Measurements from ENCODE around the gene PDZRN4. TPM values are rescaled to one million over a fixed set of nuclear protein-coding genes. Genes with fewer than 3 reads are reported as not detected.

Gene PDZRN4
- polyA plus RNA-seq, 2 of the 4 experiments (the other 2 are of a cell fraction): 0.03 TPM

DNA sequence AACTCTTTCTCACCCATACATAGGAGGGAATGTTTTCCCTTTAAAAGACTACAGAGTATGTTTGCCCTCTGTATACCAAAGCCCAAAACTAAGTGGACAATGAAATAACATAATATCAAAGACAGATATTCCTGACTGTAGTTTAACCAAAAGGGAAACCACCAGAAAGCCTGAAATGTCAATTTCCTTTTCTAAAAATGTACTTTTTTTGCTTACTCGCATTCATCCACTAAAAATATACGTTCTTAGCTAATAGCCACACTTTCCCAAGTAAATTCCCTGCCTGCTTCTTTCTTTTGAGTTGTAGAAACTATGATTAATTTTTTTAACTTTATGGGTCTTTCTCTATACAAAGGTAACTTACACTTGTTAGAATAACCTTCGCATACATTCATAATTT lies 280.2 kb downstream of the PDZRN4 start:
- DNase-seq (ENCODE audit: low read depth in 1 of 2, low spot score in 1 of 2) (no peak), FAIRE-seq (no peak), ATAC-seq (no peak)
- Histone ChIP-seq H3K4me2 (no peak overlapping the region), H3K27ac (no peak overlapping the region), H3K4me1 (no peaks in the 10 kb centered on the region), H3K9me3 (no peaks in the 10 kb centered on the region), H3K4me3 (no peak overlapping the region)
- CTCF ChIA-PET: no interaction called here
- 44% methylated on average over 3 of the region's 3 CpGs for WGBS (ENCODE audit: missing lambda C conversion rate)
- POLR2A ChIA-PET: no interaction called here
- TF ChIP-seq EHF (CRISPR knock-in tag; IDR thresholded peaks at IDR 0.05): no peak
- no peak for TF ChIP-seq NFE2L2 (conservative IDR thresholded peaks at IDR 0.05; ENCODE audit: low read length)
- no peak for TF ChIP-seq FOSB (CRISPR knock-in tag; IDR thresholded peaks at IDR 0.05)
- no peak for TF ChIP-seq ZC3H11A (IDR thresholded peaks at IDR 0.05)
- no peak for TF ChIP-seq NPAS2 (CRISPR knock-in tag; IDR thresholded peaks at IDR 0.05; ENCODE audit: borderline replicate concordance)
- TF ChIP-seq KDM5A (IDR thresholded peaks at IDR 0.05): no peak
- no peak for TF ChIP-seq SREBF2 (IDR thresholded peaks at IDR 0.05)
- TF ChIP-seq CEBPB (IDR thresholded peaks at IDR 0.05): no peak
- TF ChIP-seq KDM1A (IDR thresholded peaks at IDR 0.05; ENCODE audit: low read depth): no peak
- no peak for TF ChIP-seq PBX3 (IDR thresholded peaks at IDR 0.05)
- no peak for TF ChIP-seq HOXB13 (CRISPR knock-in tag; IDR thresholded peaks at IDR 0.05; ENCODE audit: low read depth)

DNA sequence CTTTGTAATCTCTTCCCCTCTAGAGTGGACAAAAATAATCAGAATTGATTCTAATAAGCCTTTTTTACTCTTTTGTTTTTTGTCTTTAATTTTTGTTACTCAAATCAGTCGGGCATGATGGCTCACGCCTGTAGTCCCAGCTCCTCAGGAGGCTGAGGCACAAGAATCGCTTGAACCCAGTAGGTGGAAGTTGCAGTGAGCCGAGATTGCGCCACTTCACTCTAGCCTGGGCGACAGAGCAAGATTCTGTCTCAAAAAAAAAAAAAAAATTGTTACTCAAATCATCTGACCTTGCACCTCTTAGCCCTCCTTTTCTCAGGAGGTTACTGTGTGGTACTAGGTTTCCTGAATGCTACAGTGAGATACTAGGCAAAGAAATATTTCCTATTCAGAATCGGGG lies 280.6 kb downstream of the PDZRN4 start:
- Histone ChIP-seq H3K4me3 (no peak overlapping the region), H3K4me1 (no peaks in the 10 kb centered on the region), H3K4me2 (no peak overlapping the region), H3K9me3 (no peaks in the 10 kb centered on the region), H3K27ac (no peak overlapping the region)
- TF ChIP-seq EHMT2 (IDR thresholded peaks at IDR 0.05; ENCODE audit: low read depth): no peak
- TF ChIP-seq JUN (IDR thresholded peaks at IDR 0.05): no peak
- no peak for TF ChIP-seq NR3C1 (IDR thresholded peaks at IDR 0.05)
- no peak for TF ChIP-seq MAZ (IDR thresholded peaks at IDR 0.05; ENCODE audit: borderline replicate concordance, low read depth, low read length)
- ChIA-PET CTCF (no interaction called here), POLR2A (no interaction called here)
- DNase-seq (ENCODE audit: low read depth in 1 of 2, low spot score in 1 of 2) (no peak), ATAC-seq (no peak), FAIRE-seq (no peak)
- 31% methylated on average over 7 of the region's 7 CpGs for WGBS (ENCODE audit: missing lambda C conversion rate)

DNA sequence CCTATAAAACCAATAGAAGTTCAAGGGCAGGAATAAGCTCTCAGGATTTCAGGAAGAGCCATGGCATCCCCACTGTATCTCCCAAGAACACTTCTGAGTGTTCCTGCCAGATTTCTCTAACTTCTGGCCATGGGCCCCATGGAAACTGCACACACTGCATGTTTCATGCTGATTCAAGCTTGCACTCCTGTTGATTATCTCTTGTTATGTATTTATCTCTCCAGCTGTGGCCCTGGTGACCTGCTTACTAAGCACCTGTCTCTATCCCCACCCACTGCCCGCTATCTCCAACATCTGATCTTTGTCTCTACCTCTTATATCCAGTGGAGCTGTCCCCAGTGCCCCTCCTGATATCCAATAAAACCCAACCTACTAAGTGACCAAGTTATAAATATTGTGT lies 285.3 kb downstream of the PDZRN4 start:
- FAIRE-seq: no peak
- 2% methylated on average over 1 of the region's 1 CpG for WGBS (ENCODE audit: missing lambda C conversion rate)
- ATAC-seq: no peak
- Histone ChIP-seq H3K9me3 (no peaks in the 10 kb centered on the region), H3K4me3 (no peak overlapping the region), H3K4me1 (no peaks in the 10 kb centered on the region), H3K4me2 (no peak overlapping the region), H3K27ac (no peak overlapping the region)
- ChIA-PET POLR2A (no interaction called here), CTCF (no interaction called here)
- TF ChIP-seq RAD21 (conservative IDR thresholded peaks at IDR 0.05 in 1 of 2, IDR thresholded peaks at IDR 0.05 in 1 of 2) (no peak), ESRRA (IDR thresholded peaks at IDR 0.05; ENCODE audit: borderline replicate concordance, low read length) (no peak), ZNF302 (CRISPR knock-in tag; IDR thresholded peaks at IDR 0.05) (no peak), FOXS1 (CRISPR knock-in tag; IDR thresholded peaks at IDR 0.05) (no peak), GATA3 (IDR thresholded peaks at IDR 0.05; ENCODE audit: borderline replicate concordance) (no peak), MAZ (IDR thresholded peaks at IDR 0.05; ENCODE audit: borderline replicate concordance, low read depth, low read length) (no peak)
- DNase-seq (ENCODE audit: low read depth in 1 of 2, low spot score in 1 of 2): no peak

DNA sequence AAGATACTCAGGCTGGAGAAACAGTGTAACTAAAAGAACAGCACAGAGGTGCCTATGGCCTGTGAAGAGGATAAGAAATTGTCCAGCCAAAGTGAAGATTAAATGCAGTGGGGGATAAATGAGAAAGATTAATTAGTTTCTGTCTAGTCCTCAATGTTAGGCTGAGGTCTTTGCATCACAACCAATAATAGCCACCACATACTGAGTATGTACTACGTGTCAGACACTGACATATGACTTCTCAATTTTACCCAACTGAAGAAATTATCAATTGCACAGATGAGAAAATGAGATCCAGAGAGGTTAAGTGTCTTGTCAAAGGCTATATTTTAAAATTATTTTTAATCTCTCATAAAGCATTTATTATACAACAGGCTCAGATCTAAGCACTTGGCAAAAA lies 285.9 kb downstream of the PDZRN4 start:
- H3K27ac ChIP-seq: no peak overlapping the region
- FAIRE-seq (no peak), DNase-seq (ENCODE audit: low read depth in 1 of 2, low spot score in 1 of 2) (no peak), ATAC-seq (no peak)
- 0% methylated on average over 1 of the region's 1 CpG for WGBS (ENCODE audit: missing lambda C conversion rate)
- POLR2A ChIA-PET: no interaction called here
- H3K4me3 ChIP-seq: no peak overlapping the region
- no peaks in the 10 kb centered on the region for H3K9me3 ChIP-seq
- no peaks in the 10 kb centered on the region for H3K4me1 ChIP-seq
- CTCF ChIA-PET: no interaction called here
- TF ChIP-seq KDM1A (IDR thresholded peaks at IDR 0.05; ENCODE audit: low read depth) (no peak), POLR2AphosphoS2 (conservative IDR thresholded peaks at IDR 0.05; ENCODE audit: low read length) (no peak), FOSB (CRISPR knock-in tag; IDR thresholded peaks at IDR 0.05) (no peak), JUN (IDR thresholded peaks at IDR 0.05) (no peak), RCOR1 (IDR thresholded peaks at IDR 0.05; ENCODE audit: low read depth, low read length) (no peak), SREBF2 (IDR thresholded peaks at IDR 0.05) (no peak), REST (IDR thresholded peaks at IDR 0.05) (no peak)
- TF ChIP-seq, protein P1, sequence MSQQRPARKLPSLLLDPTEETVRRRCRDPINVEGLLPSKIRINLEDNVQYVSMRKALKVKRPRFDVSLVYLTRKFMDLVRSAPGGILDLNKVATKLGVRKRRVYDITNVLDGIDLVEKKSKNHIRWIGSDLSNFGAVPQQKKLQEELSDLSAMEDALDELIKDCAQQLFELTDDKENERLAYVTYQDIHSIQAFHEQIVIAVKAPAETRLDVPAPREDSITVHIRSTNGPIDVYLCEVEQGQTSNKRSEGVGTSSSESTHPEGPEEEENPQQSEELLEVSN (IDR thresholded peaks at IDR 0.05; ENCODE audit: borderline replicate concordance, low read depth): no peak
- H3K4me2 ChIP-seq: no peak overlapping the region
